22Rv1 (cell line): ENCODE data around the gene MAMLD1.

ENCODE experiments used
- H3K27ac ChIP-seq: fragments of 450-650 bp; 2 replicates; pipeline ENCODE4 v1.5.1; 2017
- CTCF ChIP-seq: fragments of 450-650 bp; IDR thresholded peaks from 2 replicates; pipeline ENCODE4 v1.5.1; 2017; ENCODE audit warnings: mild to moderate bottlenecking
- ZFX ChIP-seq: fragments of 450-650 bp; IDR thresholded peaks from 2 replicates; pipeline ENCODE4 v1.6.1; 2017; ENCODE audit warnings: antibody characterized with exemption, borderline replicate concordance

MAMLD1 gene

GRCh38 chrX:150406596-150406995 is 43.5 kb downstream of the MAMLD1 start:
- TF ChIP-seq ZFX, result no peak
- no peak for TF ChIP-seq CTCF
- no peak overlapping the region for H3K27ac ChIP-seq

GRCh38 chrX:150408007-150408406 is 44.9 kb downstream of the MAMLD1 start:
- no peak for TF ChIP-seq ZFX
- no peak overlapping the region for H3K27ac ChIP-seq

- no peak for TF ChIP-seq ZFX
- TF ChIP-seq CTCF, result no peak
- H3K27ac ChIP-seq, result no peak overlapping the region
Measured at GRCh38 chrX:150408561-150408960, 45.4 kb downstream of the MAMLD1 start.

GRCh38 chrX:150409486-150409885 is 46.4 kb downstream of the MAMLD1 start:
- no peak for TF ChIP-seq ZFX
- H3K27ac ChIP-seq, result no peak overlapping the region

GRCh38 chrX:150409964-150410363 is 46.8 kb downstream of the MAMLD1 start:
- TF ChIP-seq CTCF (no peak), ZFX (no peak)
- H3K27ac ChIP-seq, result no peak overlapping the region

GRCh38 chrX:150410513-150410912 is 47.4 kb downstream of the MAMLD1 start:
- H3K27ac ChIP-seq, result no peak overlapping the region
- TF ChIP-seq CTCF (no peak), ZFX (no peak)

- TF ChIP-seq CTCF, result no peak
- TF ChIP-seq ZFX, result no peak
- no peak overlapping the region for H3K27ac ChIP-seq
Measured at GRCh38 chrX:150411656-150412055, 48.5 kb downstream of the MAMLD1 start.

GRCh38 chrX:150414228-150414627 is 51.1 kb downstream of the MAMLD1 start:
- H3K27ac ChIP-seq, result no peak overlapping the region

More at GRCh38 chrX:150414228-150414627, 51.1 kb downstream of the MAMLD1 start:
- TF ChIP-seq ZFX (no peak), CTCF (no peak)
